ENCODE measurements around the gene PEA15.

Gene PEA15

DNA sequence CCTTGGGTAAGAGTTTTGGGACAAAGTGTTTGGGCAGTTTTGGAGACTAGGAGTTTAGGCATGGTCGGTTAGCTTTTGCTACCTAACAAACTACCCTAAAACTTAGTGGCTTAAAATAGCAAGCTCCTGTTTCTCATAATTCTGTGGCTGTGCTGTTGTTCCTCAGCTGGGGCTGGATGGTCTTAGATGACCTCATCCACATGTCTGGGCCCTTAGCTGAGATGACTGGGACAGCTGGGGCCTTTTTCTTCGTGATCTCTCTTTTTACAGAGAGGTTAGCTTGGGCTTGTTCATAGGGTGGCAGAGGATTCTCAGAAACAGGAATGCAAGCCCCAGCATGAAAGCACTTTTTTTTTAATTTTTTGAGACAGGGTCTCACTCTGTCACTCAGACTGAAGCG, 47.2 kb upstream of the PEA15 start:
- ChIA-PET POLR2A (no interaction called here), CTCF (interaction anchor here (0.6 to 1.6 kb wide), 5 partner anchors 52 to 1991 kb away, joined by 3 to 5 read pairs (median 4); no protein-coding TSS in a partner anchor)
- H3K36me3 ChIP-seq (ENCODE audit: control insufficient read depth in 2 of 2, insufficient read depth in 1 of 2, low read length in 2 of 2), result no peaks in the 10 kb centered on the region

GRCh38 chr1:160158534-160158933, 46.6 kb upstream of the PEA15 start:
- H3K36me3 ChIP-seq (ENCODE audit: control insufficient read depth in 2 of 2, insufficient read depth in 1 of 2, low read length in 2 of 2), result no peaks in the 10 kb centered on the region
- ChIA-PET POLR2A (no interaction called here), CTCF (interaction anchor here (0.8 to 1.6 kb wide), 4 partner anchors 72 to 133 kb away, joined by 4 to 5 read pairs (median 4); no protein-coding TSS in a partner anchor)
- no peaks in the 10 kb centered on the region for H3K9me3 ChIP-seq (ENCODE audit: control insufficient read depth, insufficient read depth, low read depth, low read length)
- no peaks in the 10 kb centered on the region for H3K4me1 ChIP-seq (ENCODE audit: control insufficient read depth, insufficient read depth, low read length)
- TF ChIP-seq ZNF112 (tag by site-specific recombination; IDR thresholded peaks at IDR 0.05), result no peak
- H3K27ac ChIP-seq (ENCODE audit: extremely low read depth, low read depth, low read length), result no peak overlapping the region
- no peak overlapping the region for H3K4me3 ChIP-seq (ENCODE audit: low read depth, low read length)

More for the DNA sequence above, 47.2 kb upstream of the PEA15 start:
- no peak overlapping the region for H3K4me3 ChIP-seq (ENCODE audit: low read depth, low read length)
- TF ChIP-seq SCRT1 (tag by site-specific recombination; IDR thresholded peaks at IDR 0.05; ENCODE audit: borderline replicate concordance), result no peak
- TF ChIP-seq ZNF837 (tag by site-specific recombination; IDR thresholded peaks at IDR 0.05), result no peak
- no peak for TF ChIP-seq ZNF223 (tag by site-specific recombination; IDR thresholded peaks at IDR 0.05)
- no peak for TF ChIP-seq ZNF114 (tag by site-specific recombination; IDR thresholded peaks at IDR 0.05)
- no peak for TF ChIP-seq ZSCAN16 (tag by site-specific recombination; IDR thresholded peaks at IDR 0.05)
- no peak for TF ChIP-seq PBX3 (CRISPR knock-in tag; IDR thresholded peaks at IDR 0.05)
- no peak for TF ChIP-seq ZNF169 (tag by site-specific recombination; IDR thresholded peaks at IDR 0.05)
- no peak for TF ChIP-seq YY1 (tag by site-specific recombination; IDR thresholded peaks at IDR 0.05)
- no peak for TF ChIP-seq ZNF221 (tag by site-specific recombination; IDR thresholded peaks at IDR 0.05; ENCODE audit: borderline replicate concordance)
- TF ChIP-seq ZNF266 (tag by site-specific recombination; IDR thresholded peaks at IDR 0.05; ENCODE audit: low read depth), result no peak
- TF ChIP-seq ZNF133 (tag by site-specific recombination; IDR thresholded peaks at IDR 0.05), result no peak
- TF ChIP-seq ZNF548 (tag by site-specific recombination; IDR thresholded peaks at IDR 0.05), result no peak
- TF ChIP-seq ZNF521 (tag by site-specific recombination; IDR thresholded peaks at IDR 0.05), result no peak
- no peaks in the 10 kb centered on the region for H3K4me1 ChIP-seq (ENCODE audit: control insufficient read depth, insufficient read depth, low read length)
- H3K27ac ChIP-seq (ENCODE audit: extremely low read depth, low read depth, low read length), result no peak overlapping the region
- H3K9me3 ChIP-seq (ENCODE audit: control insufficient read depth, insufficient read depth, low read depth, low read length), result no peaks in the 10 kb centered on the region

- Histone ChIP-seq H3K4me3 (ENCODE audit: low read depth, low read length) (no peak overlapping the region), H3K27ac (ENCODE audit: extremely low read depth, low read depth, low read length) (no peak overlapping the region), H3K36me3 (ENCODE audit: control insufficient read depth in 2 of 2, insufficient read depth in 1 of 2, low read length in 2 of 2) (no peaks in the 10 kb centered on the region), H3K9me3 (ENCODE audit: control insufficient read depth, insufficient read depth, low read depth, low read length) (no peaks in the 10 kb centered on the region), H3K4me1 (ENCODE audit: control insufficient read depth, insufficient read depth, low read length) (no peaks in the 10 kb centered on the region)
- CTCF ChIA-PET, result interaction anchor here (1.4 to 1.6 kb wide), 2 partner anchors 75 to 131 kb away, joined by 4 to 5 read pairs; no protein-coding TSS in a partner anchor
- TF ChIP-seq ZNF626 (tag by site-specific recombination; IDR thresholded peaks at IDR 0.05) (no peak), ZNF140 (tag by site-specific recombination; IDR thresholded peaks at IDR 0.05) (no peak), ZSCAN30 (tag by site-specific recombination; IDR thresholded peaks at IDR 0.05) (no peak), ZNF571 (tag by site-specific recombination; IDR thresholded peaks at IDR 0.05) (no peak), MYNN (tag by site-specific recombination; IDR thresholded peaks at IDR 0.05; ENCODE audit: borderline replicate concordance) (no peak), ZFP37 (tag by site-specific recombination; IDR thresholded peaks at IDR 0.05) (no peak)
- POLR2A ChIA-PET, result no interaction called here
Measured at GRCh38 chr1:160159846-160160245, 45.3 kb upstream of the PEA15 start.
